HG03442 (cell line): ENCODE results near the gene GSTM3.
"Not testable (repeated sequence)": the region's sequence is repeated elsewhere in the genome, so short reads cannot be mapped to it uniquely, and the experiment has no call there.

ENCODE experiments used
- ATAC-seq: cut with Tn5 transposase; IDR thresholded peaks from one replicate; pipeline ENCODE4 v1.9.1; 2021; ENCODE audit warnings: mild to moderate bottlenecking, moderate library complexity; ENCODE audit not compliant: unreplicated experiment

Gene GSTM3

DNA sequence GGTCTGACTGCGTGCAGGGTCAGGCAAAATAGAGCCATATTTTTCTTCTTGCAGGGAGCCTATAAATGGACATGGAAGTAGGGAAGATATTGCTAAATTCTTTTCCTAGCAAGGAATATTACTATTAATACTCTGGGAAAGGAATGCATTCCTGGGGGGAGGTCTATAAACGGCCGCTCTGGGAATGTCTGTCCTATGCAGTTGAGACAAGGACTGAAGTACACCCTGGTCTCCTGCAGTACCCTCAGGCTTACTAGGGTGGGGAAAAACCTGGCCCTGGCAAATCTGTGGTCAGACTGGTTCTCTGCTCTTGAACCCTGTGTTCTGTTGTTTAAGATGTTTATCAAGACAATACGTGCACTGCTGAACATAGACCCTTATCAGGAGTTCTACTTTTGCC lies 31.9 kb downstream of the GSTM3 start:
- ATAC-seq: not testable (repeated sequence)

DNA sequence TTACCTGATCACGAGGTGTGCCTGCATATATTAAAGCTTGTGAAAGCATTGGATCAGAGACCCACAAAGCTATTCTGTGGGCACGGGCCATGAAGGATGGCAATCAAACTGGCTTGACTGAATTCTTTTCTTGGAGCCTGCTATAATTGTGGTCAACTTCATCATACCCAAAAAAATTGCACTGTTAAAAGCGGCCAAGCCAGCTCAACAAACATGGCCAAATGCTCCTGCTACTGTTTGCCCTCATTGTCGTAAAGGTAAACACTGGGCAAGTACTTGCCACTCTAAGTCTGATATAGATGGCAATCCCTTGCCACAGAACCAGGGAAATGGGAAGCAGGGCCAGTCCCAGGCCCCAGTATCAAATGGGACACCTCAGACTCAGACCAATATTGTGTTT lies 35.4 kb downstream of the GSTM3 start:
- ATAC-seq: no peak

DNA sequence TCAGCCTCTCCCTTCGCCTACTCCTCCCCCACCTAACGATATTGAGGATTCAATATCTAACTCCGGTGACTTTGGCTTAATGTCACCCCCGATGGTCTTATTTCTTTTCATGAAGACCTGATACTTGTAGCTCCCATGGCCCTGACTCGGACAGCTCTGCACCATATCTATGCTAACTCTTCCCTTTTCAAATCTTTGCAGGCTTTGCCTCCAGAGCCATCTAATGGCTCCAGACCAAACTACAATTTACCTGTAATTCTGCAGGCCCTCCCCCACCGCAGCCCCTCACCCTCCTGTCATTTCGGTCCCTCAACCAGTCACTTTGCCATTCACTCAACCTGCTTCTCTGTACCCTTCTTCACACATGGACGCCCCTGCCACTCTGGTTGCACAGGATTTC lies 36.7 kb downstream of the GSTM3 start:
- ATAC-seq: no peak

DNA sequence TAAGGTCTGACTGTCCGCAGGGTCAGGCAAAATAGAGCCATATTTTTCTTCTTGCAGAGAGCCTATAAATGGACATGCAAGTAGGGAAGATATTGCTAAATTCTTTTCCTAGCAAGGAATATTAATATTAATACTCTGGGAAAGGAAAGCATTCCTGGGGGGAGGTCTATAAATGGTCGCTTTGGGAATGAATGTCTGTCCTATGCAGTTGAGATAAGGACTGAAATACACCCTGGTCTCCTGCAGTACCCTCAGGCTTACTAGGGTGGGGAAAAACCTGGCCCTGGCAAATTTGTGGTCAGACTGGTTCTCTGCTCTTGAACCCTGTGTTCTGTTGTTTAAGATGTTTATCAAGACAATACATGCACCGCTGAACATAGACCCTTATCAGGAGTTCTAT lies 37.9 kb downstream of the GSTM3 start:
- ATAC-seq: not testable (repeated sequence)

DNA sequence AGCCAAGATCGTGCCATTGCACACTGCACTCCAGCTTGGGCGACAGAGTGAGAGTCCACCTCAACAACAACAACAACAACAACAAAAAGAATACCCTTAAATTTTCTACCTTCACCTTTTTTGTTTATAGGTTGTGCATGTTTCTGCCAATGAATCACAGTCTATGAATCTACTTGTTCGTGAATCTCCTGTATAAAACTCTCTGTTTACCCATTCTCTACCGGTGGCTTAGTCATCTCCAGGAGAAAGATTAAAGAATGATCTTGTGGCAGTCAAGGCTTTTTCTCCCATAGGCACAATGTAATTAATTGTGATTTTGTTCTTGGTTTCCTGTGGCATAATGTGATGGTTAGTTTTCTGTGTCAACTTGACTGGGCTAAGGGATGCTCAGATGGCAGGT lies 43.0 kb downstream of the GSTM3 start:
- not testable (repeated sequence) for ATAC-seq

DNA sequence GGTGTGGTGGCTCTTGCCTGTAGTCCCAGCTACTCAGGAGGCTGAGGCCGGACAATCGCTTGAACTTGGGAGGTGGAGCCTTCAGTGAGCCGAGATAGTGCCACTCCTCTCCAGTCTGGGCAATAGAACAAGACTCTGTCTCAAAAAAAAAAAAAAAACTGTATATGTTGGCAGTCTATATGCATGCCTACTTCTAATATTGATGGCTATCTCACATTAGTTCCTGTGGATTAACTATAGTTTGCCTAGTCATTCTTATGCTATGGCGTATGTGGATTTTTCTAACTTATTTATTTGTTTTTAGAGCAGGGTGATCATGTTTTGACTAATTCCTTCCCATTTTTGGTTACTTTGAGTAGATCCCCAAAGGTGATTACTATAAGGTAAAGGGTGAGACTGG lies 43.8 kb downstream of the GSTM3 start:
- ATAC-seq: no peak

DNA sequence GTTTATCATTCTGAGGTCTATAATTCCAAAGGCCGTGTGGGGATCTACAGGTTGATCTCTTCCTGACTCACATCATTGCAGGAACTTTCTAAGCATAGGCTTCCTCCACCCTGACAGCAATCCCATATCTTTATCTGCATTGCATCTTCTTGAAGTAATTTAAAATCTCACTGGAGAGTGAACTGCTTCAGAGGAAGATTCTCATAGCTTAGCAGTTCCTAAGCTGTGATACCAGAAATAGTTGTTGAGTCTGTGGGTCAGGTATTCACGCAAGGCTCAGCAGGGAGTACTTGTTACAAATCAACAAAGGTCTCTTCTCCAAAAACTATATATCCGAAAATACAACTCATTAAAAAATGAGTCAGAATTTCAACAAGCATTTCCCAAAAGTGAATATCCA lies 45.7 kb downstream of the GSTM3 start:
- ATAC-seq: not testable (repeated sequence)

DNA sequence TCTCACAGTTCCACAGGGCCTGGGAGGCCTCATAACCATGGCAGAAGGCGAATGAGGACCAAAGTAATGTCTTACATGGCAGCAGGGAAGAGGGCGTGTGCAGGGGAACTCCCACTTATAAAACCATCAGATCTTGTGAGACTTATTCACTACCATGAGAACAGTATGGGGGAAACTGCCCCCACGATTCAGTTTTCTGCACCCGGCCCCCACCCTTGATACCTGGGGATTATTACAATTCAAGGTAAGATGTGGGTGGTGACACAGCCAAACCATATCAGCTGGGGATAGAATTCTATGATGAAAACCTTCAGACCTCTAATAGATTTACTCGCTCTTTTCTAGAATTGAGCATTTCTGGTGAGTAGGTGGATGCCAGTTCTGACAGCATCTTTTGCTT lies 46.4 kb downstream of the GSTM3 start:
- ATAC-seq: not testable (repeated sequence)

DNA sequence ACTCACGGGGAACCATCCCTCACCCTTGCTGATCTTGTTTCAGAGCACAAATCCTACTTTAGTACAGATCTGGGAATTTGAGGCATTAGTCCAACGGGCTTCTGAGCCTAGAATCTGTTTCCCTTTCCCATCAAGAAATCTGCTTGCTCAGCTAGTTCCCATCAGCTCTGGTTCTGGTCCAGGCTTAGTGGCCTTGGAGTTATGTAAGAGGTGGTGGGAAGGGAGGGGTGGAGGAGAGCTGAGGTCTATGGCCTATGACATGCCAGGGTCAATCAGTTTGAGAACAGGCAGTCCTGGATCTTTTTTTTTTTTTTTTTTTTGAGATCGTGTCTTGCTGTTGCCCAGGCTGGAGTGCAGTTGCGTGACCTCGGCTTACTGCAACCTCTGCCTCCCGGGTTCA lies 49.1 kb downstream of the GSTM3 start:
- no peak for ATAC-seq

DNA sequence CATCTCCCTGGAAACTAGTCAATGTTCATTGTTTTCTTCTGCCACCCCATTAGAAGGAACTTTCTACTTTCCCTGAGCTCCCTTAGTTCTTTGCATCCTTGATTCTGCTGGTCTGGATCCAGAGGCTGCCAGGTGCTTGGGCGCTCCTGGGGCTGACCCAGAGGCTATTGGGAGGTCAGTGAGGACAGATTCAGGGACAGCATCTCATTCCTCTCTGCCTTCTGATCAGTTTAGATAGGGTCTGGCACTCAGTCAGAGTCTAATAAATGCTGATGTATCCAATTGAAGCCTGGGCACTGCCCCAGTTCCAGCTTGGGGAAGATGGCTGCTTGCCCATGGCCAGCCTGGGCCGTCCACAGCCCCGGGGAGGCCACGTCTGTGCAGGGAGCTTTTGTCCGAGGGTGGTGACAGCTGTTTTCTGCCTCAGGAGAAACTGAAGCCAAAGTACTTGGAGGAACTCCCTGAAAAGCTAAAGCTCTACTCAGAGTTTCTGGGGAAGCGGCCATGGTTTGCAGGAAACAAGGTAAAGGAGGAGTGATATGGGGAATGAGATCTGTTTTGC lies 50.9 kb downstream of the GSTM3 start:
- no peak for ATAC-seq

DNA sequence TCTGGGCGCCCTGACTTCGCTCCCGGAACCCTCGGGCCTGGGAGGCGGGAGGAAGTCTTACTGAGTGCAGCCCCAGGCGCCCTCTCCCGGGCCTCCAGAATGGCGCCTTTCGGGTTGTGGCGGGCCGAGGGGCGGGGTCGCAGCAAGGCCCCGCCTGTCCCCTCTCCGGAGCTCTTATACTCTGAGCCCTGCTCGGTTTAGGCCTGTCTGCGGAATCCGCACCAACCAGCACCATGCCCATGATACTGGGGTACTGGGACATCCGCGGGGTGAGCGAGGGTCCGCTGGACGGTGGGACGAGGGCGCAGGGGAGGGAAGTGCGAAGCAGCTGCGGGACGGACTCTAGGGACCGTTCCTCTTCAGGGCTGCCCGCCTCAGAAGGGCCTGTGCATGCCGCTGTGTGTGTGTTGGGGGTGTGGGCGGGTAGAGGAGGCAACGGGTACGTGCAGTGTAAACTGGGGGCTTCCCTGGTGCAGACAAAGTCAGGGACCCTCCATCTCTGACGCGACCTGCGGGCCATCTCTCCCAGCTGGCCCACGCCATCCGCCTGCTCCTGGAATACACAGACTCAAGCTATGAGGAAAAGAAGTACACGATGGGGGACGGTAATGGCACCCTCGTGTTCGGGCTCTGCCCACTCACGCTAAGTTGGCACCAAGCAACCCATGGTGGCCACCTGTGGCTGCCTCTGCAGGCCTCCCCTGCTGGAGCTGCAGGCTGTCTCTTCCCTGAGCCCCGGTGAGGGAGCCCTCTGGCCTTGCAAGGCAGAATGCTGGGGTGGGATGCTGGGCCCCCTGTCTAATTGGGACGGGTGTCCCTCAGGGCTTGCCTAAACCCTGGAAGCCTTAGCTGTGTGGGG lies 53.0 kb downstream of the GSTM3 start, which contains the start of gene GSTM1:
Gene GSTM1, plus strand, starts transcription at position 177 of the 859 bp plus-strand sequence. Its CDS starts 57 bp downstream, at position 234.
- ATAC-seq: no peak

DNA sequence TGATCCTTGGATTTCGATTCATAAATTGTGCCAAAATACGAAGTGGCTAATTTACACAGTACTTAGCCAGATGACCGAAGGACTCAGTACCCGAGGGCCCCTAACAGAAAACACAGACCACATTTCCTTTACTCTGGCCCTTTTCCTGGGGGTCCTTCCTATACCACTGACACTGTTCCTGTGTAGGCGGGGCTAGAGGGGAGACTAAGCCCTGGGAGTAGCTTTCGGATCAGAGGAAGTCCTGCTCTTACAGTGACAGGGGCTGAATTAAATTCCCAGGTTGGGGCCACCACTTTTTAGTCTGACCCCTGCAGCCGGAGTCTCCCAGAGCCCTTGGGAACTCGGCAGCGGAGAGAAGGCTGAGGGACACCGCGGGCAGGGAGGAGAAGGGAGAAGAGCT lies 53.7 kb downstream of the GSTM3 start:
- ATAC-seq: not testable (repeated sequence)

DNA sequence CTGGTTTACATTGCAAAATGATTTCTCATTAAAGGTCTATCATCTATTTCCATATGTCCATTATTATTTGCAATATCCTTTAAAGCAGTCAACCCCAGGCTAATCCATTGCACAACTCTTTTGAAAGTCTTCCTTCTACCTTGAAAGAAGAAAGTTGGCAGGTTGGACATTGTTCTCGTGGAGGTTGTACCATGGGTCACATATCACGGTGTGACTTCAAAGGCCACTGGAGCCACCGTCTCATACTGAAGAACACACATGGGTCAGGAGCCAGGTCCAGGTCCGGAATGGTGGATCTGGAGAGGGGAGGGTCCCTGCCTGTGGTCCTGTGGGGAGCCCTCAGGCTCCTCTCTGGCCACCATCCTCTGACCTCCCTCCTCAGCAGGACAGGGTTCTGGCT lies 54.9 kb downstream of the GSTM3 start:
- not testable (repeated sequence) for ATAC-seq

DNA sequence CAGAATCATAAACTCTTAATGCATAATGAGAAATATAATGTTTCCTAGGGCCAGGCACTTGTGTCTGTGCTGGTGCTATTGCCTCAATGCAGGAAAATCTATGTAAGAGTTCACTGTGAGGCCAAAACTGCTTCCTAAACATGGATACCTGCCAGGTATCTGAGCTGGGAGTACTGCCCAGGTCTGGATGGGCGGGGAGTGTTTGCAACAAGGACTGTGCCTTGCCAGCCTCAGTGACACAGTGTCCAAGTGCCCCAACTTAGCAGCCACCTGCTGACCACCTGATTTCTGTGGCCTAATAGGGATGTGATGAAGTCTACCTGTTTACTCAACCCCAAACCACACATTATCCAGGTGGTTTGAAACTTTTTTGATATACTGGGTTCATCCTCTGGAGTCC lies 55.4 kb downstream of the GSTM3 start:
- not testable (repeated sequence) for ATAC-seq

DNA sequence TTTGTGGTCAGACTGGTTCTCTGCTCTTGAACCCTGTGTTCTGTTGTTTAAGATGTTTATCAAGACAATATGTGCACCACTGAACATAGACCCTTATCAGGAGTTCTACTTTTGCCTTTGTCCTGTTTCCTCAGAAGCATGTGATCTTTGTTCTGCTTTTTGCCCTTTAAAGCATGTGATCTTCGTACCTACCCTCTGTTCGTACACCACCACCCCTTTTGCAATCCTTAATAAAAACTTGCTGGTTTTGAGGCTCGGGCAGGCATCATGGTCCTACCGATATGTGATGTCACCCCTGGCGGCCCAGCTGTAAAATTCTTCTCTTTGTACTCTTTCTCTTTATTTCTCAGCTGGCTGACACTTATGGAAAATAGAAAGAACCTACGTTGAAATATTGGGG lies 56.1 kb downstream of the GSTM3 start:
- ATAC-seq: not testable (repeated sequence)
